Activated CD4-positive, alpha-beta memory T cell treated with anti-CD3 and anti-CD28 coated beads, Interleukin-2, amount 10 ng/mL, durations not matched to agents 7 days and 5 days (primary cell): Measurements from ENCODE around the gene DNAJC24. TPM values are rescaled to one million over a fixed set of nuclear protein-coding genes. Genes with fewer than 3 reads are reported as not detected.

Source experiments
- CTCF ChIA-PET: fragments of 350-600 bp; sonication (Branson Sonifier 250); formaldehyde crosslinking; loops from one replicate; lab custom pipeline; 2021; ENCODE audit warnings: antibody characterized with exemption, inconsistent platforms; lab: Charles Lee
- POLR2A ChIA-PET: fragments of 350-600 bp; sonication (Branson Sonifier 250); formaldehyde crosslinking; loops from one replicate; lab custom pipeline; 2021; ENCODE audit warnings: antibody characterized with exemption; lab: Charles Lee
- DNase-seq: peaks from one replicate; pipeline ENCODE4 v3.0.0-alpha.2; 2020
- H3K27ac Mint-ChIP-seq: one replicate; pipeline ENCODE4 v1.8.0; 2021; ENCODE audit warnings: mild to moderate bottlenecking, mixed read lengths
- H3K27me3 Mint-ChIP-seq: one replicate; pipeline ENCODE4 v1.8.0; 2021; ENCODE audit warnings: mixed read lengths
- H3K36me3 Mint-ChIP-seq: one replicate; pipeline ENCODE4 v1.8.0; 2021; ENCODE audit warnings: low read depth, mixed read lengths
- H3K4me1 Mint-ChIP-seq: one replicate; pipeline ENCODE4 v1.8.0; 2021; ENCODE audit warnings: mixed read lengths
- H3K4me3 Mint-ChIP-seq: one replicate; pipeline ENCODE4 v1.8.0; 2021; ENCODE audit warnings: mild to moderate bottlenecking, mixed read lengths
- H3K9me3 Mint-ChIP-seq: one replicate; pipeline ENCODE4 v1.8.0; 2021; ENCODE audit warnings: mixed read lengths
- total RNA-seq, 2 experiments: library from RNA; stranded (reverse); gene quantifications; one replicate each; pipeline ENCODE4 v1.2.3, GENCODE V29; 2021

DNAJC24 gene
- total RNA-seq, 2 experiments from 2014 or later = 13.4 to 14.5 TPM

DNA sequence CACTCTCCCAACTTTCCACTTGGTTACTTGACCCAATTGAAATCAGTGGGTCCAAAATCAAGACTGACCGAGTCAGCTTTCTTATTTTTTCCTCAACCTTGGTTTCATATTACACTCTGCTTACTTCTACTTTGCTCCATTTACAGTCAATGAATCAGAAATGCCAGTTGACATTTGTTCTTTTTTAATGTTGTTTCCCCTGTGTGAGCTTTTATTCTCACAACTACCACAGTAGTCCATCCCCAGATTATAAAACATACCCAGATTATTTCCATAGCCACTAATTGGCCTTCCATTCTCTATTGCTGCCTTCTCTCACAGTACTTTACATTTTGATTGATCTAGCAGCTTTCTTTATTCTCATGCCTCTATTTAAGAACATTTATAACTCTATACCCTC lies 50.0 kb downstream of the DNAJC24 start:
- H3K4me1 Mint-ChIP-seq = no peaks in the 10 kb centered on the region
- no peaks in the 10 kb centered on the region for H3K9me3 Mint-ChIP-seq
- H3K36me3 Mint-ChIP-seq = peaks cover 4% of the 10 kb centered on the region
- no peak overlapping the region for H3K4me3 Mint-ChIP-seq
- no peak overlapping the region for H3K27ac Mint-ChIP-seq
- DNase-seq = no peak
- ChIA-PET CTCF (no interaction called here), POLR2A (no interaction called here)
- H3K27me3 Mint-ChIP-seq = no peaks in the 10 kb centered on the region

DNA sequence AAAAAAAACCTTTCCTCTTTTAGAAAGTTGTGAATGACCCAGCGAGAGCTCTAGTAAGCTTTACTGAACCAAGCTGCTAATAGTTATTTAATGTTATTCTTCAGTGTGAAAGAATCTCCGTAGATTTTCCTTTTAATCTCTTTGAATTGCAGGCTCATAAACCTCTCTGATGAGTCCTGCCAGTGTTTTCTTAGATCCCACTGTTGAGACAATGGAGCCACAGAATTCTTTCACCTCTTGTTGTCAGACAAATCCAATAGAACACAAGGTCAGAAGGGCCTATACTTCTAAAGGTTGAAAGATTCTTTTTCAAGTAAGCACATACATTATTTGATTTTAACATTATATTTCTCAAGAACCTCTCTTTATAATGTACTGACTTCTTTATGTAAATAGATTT lies 52.2 kb downstream of the DNAJC24 start:
- Mint-ChIP-seq H3K36me3 (peaks cover 2% of the 10 kb centered on the region), H3K9me3 (no peaks in the 10 kb centered on the region), H3K4me3 (no peak overlapping the region), H3K27me3 (no peaks in the 10 kb centered on the region), H3K27ac (no peak overlapping the region), H3K4me1 (no peaks in the 10 kb centered on the region)
- ChIA-PET POLR2A (interaction anchor here (1.1 kb wide), 1 partner anchor 52 kb away, joined by 4 read pairs; the partner anchor contains the start of genes DCDC1 and DNAJC24), CTCF (no interaction called here)
- DNase-seq = no peak

DNA sequence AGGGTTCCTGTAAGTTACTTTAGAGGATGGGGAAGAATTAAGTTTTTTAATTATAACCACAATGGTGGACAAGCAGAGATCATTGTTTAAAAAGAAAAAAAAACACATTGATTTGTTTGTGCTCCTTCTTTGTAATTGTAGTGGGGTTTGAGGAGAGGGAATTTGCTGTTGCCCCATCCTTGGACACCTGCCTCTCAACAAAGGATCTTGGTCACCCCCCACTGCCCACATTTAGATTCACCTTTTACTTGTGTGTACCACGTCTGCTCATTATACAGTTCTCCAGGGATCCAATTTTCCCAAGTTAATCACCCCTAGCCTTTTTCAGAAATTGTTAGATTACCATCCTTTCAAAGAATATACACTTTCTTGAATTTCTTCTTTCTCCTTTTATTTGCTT lies 53.0 kb downstream of the DNAJC24 start:
- CTCF ChIA-PET = no interaction called here
- POLR2A ChIA-PET = no interaction called here
- Mint-ChIP-seq H3K27me3 (no peaks in the 10 kb centered on the region), H3K4me3 (no peak overlapping the region), H3K4me1 (no peaks in the 10 kb centered on the region), H3K9me3 (no peaks in the 10 kb centered on the region), H3K27ac (no peak overlapping the region), H3K36me3 (peaks cover 6% of the 10 kb centered on the region)
- DNase-seq = no peak

DNA sequence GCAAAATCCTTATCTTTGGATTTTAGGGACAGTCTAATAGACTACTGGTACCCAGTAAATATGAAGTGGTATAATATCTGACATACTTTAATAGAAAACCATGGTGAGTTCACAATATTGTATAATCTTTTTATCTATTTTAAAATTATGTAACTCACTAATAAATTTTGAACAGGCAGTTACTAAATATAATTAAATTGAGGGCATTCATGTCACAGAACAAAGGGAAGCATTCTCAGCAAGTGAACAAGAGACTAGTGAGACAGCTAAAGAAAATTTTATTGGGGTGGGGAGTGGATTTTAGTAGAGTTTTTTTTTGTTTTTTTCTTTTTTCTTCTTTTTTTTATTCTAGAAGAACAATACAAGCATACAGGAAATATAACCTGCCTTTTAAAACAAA lies 55.0 kb downstream of the DNAJC24 start:
- H3K36me3 Mint-ChIP-seq = peaks cover 14% of the 10 kb centered on the region
- POLR2A ChIA-PET = no interaction called here

DNA sequence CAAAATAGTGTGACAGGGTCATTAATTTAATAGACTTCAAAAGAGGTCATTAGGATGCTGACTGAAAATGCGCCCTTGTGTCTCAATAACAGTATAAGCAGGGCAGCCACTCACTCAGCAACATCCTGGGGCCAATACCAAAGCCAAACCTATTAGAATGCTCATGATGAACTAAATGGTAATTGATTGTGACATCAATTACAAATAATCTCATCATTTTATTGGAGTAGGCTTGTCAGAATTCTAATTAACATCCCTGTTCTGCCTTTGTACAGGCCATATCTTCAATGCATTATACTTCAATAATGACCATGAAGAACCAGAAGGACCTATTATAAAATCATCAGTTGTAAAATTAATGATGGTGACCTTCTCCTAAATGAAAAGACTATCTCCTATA lies 64.2 kb downstream of the DNAJC24 start:
- CTCF ChIA-PET = no interaction called here
- H3K4me3 Mint-ChIP-seq = no peak overlapping the region
- POLR2A ChIA-PET = no interaction called here

More for the DNA sequence above, 55.0 kb downstream of the DNAJC24 start:
- no peak overlapping the region for H3K4me3 Mint-ChIP-seq
- no peak for DNase-seq
- no peaks in the 10 kb centered on the region for H3K27me3 Mint-ChIP-seq
- no peaks in the 10 kb centered on the region for H3K9me3 Mint-ChIP-seq
- no peak overlapping the region for H3K27ac Mint-ChIP-seq
- CTCF ChIA-PET = no interaction called here
- no peaks in the 10 kb centered on the region for H3K4me1 Mint-ChIP-seq

DNA sequence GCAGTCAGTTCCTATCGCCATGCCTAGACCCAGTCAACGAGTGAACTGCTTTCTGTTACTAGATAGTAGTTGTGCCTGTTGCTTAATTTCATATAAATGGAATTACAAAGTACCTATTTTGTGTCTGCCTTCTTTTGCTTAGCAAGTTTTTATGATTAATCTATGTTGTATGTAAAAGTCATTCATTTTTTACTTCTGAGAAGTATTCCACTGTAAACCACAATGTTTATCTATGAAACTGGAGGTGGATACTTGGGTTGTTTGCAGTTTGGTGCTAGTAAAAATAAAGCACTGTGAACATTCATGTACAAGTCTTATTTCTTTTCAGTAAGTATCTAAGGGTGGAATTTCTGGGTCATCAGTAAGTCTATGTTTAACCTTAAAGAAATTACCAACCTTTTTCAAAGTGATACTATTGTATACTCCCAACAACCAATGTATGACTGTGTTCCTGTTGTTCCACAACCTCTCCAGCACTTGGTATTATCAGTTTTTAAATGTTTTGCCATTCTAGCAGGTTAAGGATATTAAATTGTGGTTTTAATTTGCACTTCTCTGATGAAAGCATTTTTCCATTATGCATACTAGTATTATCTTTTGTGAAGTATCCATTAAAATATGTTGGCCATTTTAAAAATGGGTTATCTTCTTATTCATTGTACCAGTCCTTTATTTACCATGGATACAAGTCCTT lies 68.2 kb downstream of the DNAJC24 start:
- CTCF ChIA-PET = no interaction called here
- Mint-ChIP-seq H3K36me3 (no peaks in the 10 kb centered on the region), H3K4me1 (peaks cover 4% of the 10 kb centered on the region), H3K4me3 (no peak overlapping the region), H3K27ac (no peak overlapping the region), H3K27me3 (no peaks in the 10 kb centered on the region), H3K9me3 (no peaks in the 10 kb centered on the region)
- POLR2A ChIA-PET = no interaction called here
- DNase-seq = no peak

More for the DNA sequence above, 64.2 kb downstream of the DNAJC24 start:
- no peaks in the 10 kb centered on the region for H3K9me3 Mint-ChIP-seq
- DNase-seq = no peak
- no peak overlapping the region for H3K27ac Mint-ChIP-seq
- H3K4me1 Mint-ChIP-seq = peaks cover 4% of the 10 kb centered on the region
- H3K36me3 Mint-ChIP-seq = peaks cover 11% of the 10 kb centered on the region
- no peaks in the 10 kb centered on the region for H3K27me3 Mint-ChIP-seq

DNA sequence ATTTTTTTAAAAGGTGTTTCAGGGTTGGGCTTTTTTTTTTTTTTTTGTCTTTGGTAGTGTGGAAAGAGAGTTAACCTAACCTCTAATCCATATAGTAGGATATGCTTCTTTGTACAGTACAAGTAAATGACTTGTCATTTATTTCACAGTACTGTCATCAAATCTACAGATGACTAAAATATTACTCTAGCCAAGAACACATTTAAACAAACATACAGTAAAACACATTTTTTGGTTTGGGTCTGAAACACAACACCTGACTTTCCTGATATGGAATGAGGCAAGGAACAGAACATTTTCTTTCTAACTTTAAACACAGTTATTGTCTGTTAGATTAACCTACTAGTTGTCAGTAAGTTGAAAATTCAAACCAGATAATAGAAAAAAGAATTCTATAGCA lies 71.6 kb downstream of the DNAJC24 start:
- CTCF ChIA-PET = no interaction called here
- Mint-ChIP-seq H3K4me3 (no peak overlapping the region), H3K27ac (no peak overlapping the region), H3K27me3 (no peaks in the 10 kb centered on the region), H3K4me1 (peaks cover 4% of the 10 kb centered on the region), H3K9me3 (no peaks in the 10 kb centered on the region), H3K36me3 (peaks cover 7% of the 10 kb centered on the region)
- POLR2A ChIA-PET = no interaction called here
- DNase-seq = no peak

DNA sequence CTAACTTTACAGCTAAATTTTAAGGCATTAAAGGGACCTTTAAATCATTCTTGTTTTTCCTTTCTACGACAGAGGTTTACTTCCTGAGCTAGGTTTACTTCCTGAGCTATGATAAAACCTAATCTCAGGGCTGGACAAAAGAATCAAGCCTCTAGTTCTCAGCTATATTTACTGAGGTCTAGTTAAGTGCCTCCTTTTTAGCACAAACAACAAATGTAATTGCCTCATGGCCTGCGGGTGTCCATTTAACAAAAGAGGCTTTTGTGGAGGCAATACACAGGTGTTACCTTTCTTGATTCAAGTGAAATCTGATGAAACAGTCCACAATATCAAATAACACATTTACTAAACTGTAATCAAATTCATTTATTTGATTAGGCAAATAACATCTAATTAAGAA lies 72.4 kb downstream of the DNAJC24 start:
- no peak overlapping the region for H3K4me3 Mint-ChIP-seq
- CTCF ChIA-PET = no interaction called here
- H3K27ac Mint-ChIP-seq = no peak overlapping the region
- POLR2A ChIA-PET = no interaction called here
- H3K4me1 Mint-ChIP-seq = peaks cover 4% of the 10 kb centered on the region
- no peaks in the 10 kb centered on the region for H3K27me3 Mint-ChIP-seq
- no peaks in the 10 kb centered on the region for H3K9me3 Mint-ChIP-seq
- H3K36me3 Mint-ChIP-seq = peaks cover 9% of the 10 kb centered on the region
- DNase-seq = no peak

DNA sequence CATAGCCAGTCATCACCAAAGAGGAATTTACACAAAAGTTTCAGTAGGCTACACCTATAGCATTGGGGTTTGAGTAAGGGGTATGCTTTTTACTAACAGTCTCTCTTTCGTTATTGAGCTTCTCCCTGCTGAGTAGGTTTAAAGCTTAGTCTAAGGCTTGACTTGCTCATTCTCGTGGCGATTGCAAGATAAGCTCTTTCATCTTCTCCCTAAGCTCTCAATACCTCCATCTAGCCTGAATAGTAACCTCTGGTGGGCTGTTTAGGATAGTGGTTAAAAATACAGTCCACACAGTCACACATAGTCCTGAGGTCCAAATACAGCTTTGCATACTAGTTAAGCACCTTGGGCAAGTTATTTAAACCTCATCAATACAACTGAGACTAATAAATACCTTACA lies 74.1 kb downstream of the DNAJC24 start:
- peaks cover 17% of the 10 kb centered on the region for H3K36me3 Mint-ChIP-seq
- no peaks in the 10 kb centered on the region for H3K9me3 Mint-ChIP-seq
- no peak for DNase-seq
- no peak overlapping the region for H3K27ac Mint-ChIP-seq
- ChIA-PET POLR2A (no interaction called here), CTCF (no interaction called here)
- H3K4me3 Mint-ChIP-seq = no peak overlapping the region
- no peaks in the 10 kb centered on the region for H3K4me1 Mint-ChIP-seq
- no peaks in the 10 kb centered on the region for H3K27me3 Mint-ChIP-seq

DNA sequence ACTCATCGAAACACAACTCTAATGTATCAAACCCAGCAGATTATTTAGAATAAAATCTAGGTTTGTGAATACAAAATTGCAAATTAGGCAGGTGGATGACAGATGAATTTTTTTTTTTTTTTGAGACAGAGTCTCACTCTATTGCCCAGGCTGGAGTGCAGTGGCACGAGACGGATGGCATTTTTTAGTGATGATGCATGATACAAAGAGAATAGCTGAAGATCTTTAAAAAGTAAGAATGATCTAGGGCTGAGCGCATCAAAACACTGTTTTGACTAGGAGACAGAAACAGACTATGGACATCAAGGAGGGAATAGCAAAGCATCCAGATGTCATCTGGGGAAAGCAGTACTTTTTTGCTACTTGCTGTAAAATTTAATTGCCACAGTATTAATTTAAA lies 76.0 kb downstream of the DNAJC24 start:
- ChIA-PET CTCF (no interaction called here), POLR2A (no interaction called here)
- Mint-ChIP-seq H3K4me1 (no peaks in the 10 kb centered on the region), H3K9me3 (no peaks in the 10 kb centered on the region), H3K27me3 (no peaks in the 10 kb centered on the region), H3K36me3 (peaks cover 21% of the 10 kb centered on the region), H3K4me3 (no peak overlapping the region), H3K27ac (no peak overlapping the region)
- no peak for DNase-seq

DNA sequence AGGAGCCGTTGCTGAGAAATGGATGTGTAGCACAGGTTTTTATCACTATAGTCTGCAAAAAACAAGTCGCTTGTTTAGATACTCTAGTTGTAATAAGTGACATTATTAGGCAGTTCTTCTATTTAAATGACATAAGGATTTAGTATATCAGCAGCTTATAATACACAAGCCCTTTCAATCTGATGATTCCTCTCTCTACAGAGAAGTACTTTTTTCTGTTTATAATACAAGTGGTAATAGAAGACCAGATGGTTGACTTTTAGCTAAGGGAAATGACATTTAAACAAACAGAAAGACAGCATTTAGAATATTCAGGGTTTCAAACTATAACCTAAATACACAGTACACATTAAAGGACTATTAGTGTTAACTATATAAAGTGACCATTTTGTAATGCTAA lies 79.4 kb downstream of the DNAJC24 start:
- Mint-ChIP-seq H3K4me3 (no peak overlapping the region), H3K4me1 (no peaks in the 10 kb centered on the region), H3K36me3 (peaks cover 31% of the 10 kb centered on the region), H3K27ac (no peak overlapping the region), H3K27me3 (no peaks in the 10 kb centered on the region), H3K9me3 (no peaks in the 10 kb centered on the region)
- no peak for DNase-seq
- ChIA-PET CTCF (no interaction called here), POLR2A (no interaction called here)

DNA sequence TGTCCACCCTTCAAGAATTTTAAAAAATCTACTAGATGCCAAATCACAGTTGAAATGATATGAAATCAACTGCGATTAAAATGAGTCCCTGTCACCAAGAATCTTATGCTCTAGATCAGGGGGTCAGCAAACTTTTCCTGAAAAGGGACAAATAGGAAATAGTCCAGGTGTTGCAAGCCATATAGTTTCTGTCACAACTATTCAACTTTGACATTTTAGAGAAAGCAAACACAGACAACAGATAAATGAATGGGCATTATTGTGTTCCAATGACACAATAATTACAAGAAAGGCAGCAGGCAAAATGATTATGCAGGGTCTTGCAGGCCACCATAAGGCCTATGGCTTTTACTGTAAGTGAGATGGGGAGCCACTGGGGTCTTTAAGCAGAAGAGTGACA lies 81.2 kb downstream of the DNAJC24 start:
- H3K9me3 Mint-ChIP-seq = no peaks in the 10 kb centered on the region
- H3K27me3 Mint-ChIP-seq = no peaks in the 10 kb centered on the region
- H3K4me3 Mint-ChIP-seq = no peak overlapping the region
- H3K27ac Mint-ChIP-seq = no peak overlapping the region
- H3K4me1 Mint-ChIP-seq = no peaks in the 10 kb centered on the region
- H3K36me3 Mint-ChIP-seq = peaks cover 30% of the 10 kb centered on the region
- POLR2A ChIA-PET = no interaction called here
- CTCF ChIA-PET = no interaction called here
- DNase-seq = no peak

DNA sequence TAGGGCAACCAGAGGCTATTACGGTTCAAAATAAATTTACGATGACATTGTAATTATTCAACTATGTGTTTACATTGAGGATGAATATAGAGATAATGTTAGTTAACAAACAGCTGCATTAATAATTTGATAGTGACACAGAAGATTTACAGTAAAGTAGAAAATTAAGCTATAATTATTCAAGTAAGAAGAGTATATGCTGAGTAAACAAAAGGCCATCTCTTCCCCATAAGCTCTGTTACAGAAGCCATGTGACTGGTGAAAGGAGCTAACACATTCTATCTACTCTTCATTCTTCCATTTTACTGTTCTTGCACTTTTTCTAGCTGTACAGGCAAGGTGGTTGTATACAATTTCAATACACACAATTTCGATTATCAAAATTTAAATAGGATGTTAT lies 85.5 kb downstream of the DNAJC24 start:
- Mint-ChIP-seq H3K4me1 (no peaks in the 10 kb centered on the region), H3K9me3 (no peaks in the 10 kb centered on the region), H3K36me3 (peaks cover 18% of the 10 kb centered on the region), H3K27ac (no peak overlapping the region), H3K4me3 (no peak overlapping the region), H3K27me3 (no peaks in the 10 kb centered on the region)
- POLR2A ChIA-PET = no interaction called here
- no peak for DNase-seq
- CTCF ChIA-PET = no interaction called here

DNA sequence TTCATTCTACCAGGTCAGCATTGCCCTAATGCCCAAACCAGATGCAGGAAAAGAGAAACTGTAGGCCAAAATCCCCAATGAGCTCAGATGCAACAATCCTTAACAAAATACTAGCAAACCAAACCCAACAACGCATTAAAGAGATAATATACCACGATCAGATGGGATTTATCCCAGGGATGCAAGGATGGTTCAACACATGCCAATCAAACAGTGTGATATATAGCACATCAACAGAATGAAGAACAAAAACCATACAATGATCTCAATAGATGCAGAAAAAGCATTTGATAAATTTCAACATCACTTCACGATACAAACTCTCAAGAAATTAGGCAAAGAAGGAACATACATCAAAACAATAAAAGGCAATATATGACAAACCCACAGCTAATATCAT lies 94.8 kb downstream of the DNAJC24 start:
- POLR2A ChIA-PET = interaction anchor here (1.0 kb wide), 1 partner anchor 12 kb away, joined by 3 read pairs; no protein-coding TSS in a partner anchor
- CTCF ChIA-PET = no interaction called here
- Mint-ChIP-seq H3K36me3 (peaks cover 17% of the 10 kb centered on the region), H3K4me3 (no peak overlapping the region), H3K27ac (no peak overlapping the region), H3K9me3 (peaks cover 8% of the 10 kb centered on the region), H3K27me3 (no peaks in the 10 kb centered on the region), H3K4me1 (no peaks in the 10 kb centered on the region)
- DNase-seq = no peak
